ENCODE data around the gene MSN.

DNA sequence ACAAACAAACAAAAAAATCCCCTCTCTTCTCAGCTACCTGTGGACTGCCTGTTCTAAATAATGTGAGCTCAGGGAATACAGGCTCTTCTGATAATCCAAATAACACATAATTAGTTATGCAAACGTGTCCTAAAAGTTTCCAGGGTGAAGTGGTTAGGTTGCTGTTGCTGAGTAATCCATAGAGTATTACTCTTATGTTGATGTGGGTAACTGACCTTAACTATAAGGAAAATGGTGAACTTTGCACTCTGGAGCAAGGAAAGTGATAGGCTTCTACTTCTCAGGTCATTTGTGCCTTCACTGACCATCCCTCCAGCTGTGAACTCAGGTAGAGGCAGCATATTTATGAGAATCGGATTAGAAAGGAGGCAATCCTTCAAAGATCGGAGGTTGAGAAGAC is 19.9 kb downstream of the MSN start:
- TF ChIP-seq, protein P1, sequence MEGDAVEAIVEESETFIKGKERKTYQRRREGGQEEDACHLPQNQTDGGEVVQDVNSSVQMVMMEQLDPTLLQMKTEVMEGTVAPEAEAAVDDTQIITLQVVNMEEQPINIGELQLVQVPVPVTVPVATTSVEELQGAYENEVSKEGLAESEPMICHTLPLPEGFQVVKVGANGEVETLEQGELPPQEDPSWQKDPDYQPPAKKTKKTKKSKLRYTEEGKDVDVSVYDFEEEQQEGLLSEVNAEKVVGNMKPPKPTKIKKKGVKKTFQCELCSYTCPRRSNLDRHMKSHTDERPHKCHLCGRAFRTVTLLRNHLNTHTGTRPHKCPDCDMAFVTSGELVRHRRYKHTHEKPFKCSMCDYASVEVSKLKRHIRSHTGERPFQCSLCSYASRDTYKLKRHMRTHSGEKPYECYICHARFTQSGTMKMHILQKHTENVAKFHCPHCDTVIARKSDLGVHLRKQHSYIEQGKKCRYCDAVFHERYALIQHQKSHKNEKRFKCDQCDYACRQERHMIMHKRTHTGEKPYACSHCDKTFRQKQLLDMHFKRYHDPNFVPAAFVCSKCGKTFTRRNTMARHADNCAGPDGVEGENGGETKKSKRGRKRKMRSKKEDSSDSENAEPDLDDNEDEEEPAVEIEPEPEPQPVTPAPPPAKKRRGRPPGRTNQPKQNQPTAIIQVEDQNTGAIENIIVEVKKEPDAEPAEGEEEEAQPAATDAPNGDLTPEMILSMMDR (IDR thresholded peaks at IDR 0.05): no peak
- TF ChIP-seq POLR2A (IDR thresholded peaks at IDR 0.05) (no peak), POLR2AphosphoS5 (IDR thresholded peaks at IDR 0.05) (no peak)
